ENCODE data around the gene ZNF526. TPM values are rescaled to one million over a fixed set of nuclear protein-coding genes. Genes with fewer than 3 reads are reported as not detected.

The ZNF526 gene
- total and polyA plus RNA-seq, 2 donors from 2014 or later, result 2.6 to 11.6 TPM

- DNase-seq (peak in 1 of 5 donors; percentile 20), FAIRE-seq (no peak)
- Histone ChIP-seq H3K4me1 (ENCODE audit: control insufficient read depth in 2 of 3, insufficient read depth in 2 of 3, low read depth in 1 of 3, low read length in 3 of 3) (peaks cover 0 to 4% (median 0%) of the 10 kb centered on the region in 3 donors), H3K4me3 (ENCODE audit: low read length in 3 of 3) (no peak overlapping the region), H3K9ac (ENCODE audit: low read length in 3 of 3) (no peak overlapping the region), H3K27me3 (ENCODE audit: control insufficient read depth, insufficient read depth, low read length) (no peaks in the 10 kb centered on the region), H3K36me3 (ENCODE audit: control insufficient read depth in 2 of 3, insufficient read depth in 3 of 3, low read length in 3 of 3) (peaks cover 0 to 58% (median 36%) of the 10 kb centered on the region in 3 donors), H3K27ac (ENCODE audit: low read depth in 2 of 2, low read length in 2 of 2) (no peak overlapping the region), H3K9me3 (ENCODE audit: control insufficient read depth in 2 of 3, insufficient read depth in 1 of 3, low read length in 3 of 3) (no peaks in the 10 kb centered on the region)
- TF ChIP-seq CTCF (IDR thresholded peaks at IDR 0.05; ENCODE audit: borderline replicate concordance, extremely low read depth, insufficient read depth), result no peak
- intact Hi-C loops (cut with DNase I), result no loop called here
These were observed 17.7 kb upstream of the ZNF526 start for GRCh38 chr19:42202290-42202880.

- H3K9me3 ChIP-seq (ENCODE audit: control insufficient read depth in 2 of 3, insufficient read depth in 1 of 3, low read length in 3 of 3), result no peaks in the 10 kb centered on the region
- peaks cover 0 to 68% (median 40%) of the 10 kb centered on the region in 3 donors for H3K36me3 ChIP-seq (ENCODE audit: control insufficient read depth in 2 of 3, insufficient read depth in 3 of 3, low read length in 3 of 3)
- H3K4me3 ChIP-seq (ENCODE audit: low read length in 3 of 3), result no peak overlapping the region
- DNase-seq, result peak in 2 of 5 donors; percentile 15 to 26
- no peaks in the 10 kb centered on the region for H3K27me3 ChIP-seq (ENCODE audit: control insufficient read depth, insufficient read depth, low read length)
- intact Hi-C loops (cut with DNase I), result no loop called here
- H3K9ac ChIP-seq (ENCODE audit: low read length in 3 of 3), result no peak overlapping the region
- no peak for TF ChIP-seq CTCF (IDR thresholded peaks at IDR 0.05; ENCODE audit: borderline replicate concordance, extremely low read depth, insufficient read depth)
- FAIRE-seq, result no peak
- H3K4me1 ChIP-seq (ENCODE audit: control insufficient read depth in 2 of 3, insufficient read depth in 2 of 3, low read depth in 1 of 3, low read length in 3 of 3), result peaks cover 0 to 4% (median 0%) of the 10 kb centered on the region in 3 donors
- no peak overlapping the region for H3K27ac ChIP-seq (ENCODE audit: low read depth in 2 of 2, low read length in 2 of 2)
These were observed 16.4 kb upstream of the ZNF526 start for GRCh38 chr19:42203700-42204099.

GRCh38 chr19:42204664-42205063 is 15.4 kb upstream of the ZNF526 start:
- H3K9ac ChIP-seq (ENCODE audit: low read length in 3 of 3), result no peak overlapping the region
- no peaks in the 10 kb centered on the region for H3K9me3 ChIP-seq (ENCODE audit: control insufficient read depth in 2 of 3, insufficient read depth in 1 of 3, low read length in 3 of 3)
- intact Hi-C loops (cut with DNase I), result no loop called here
- H3K4me3 ChIP-seq (ENCODE audit: low read length in 3 of 3), result no peak overlapping the region
- no peak overlapping the region for H3K27ac ChIP-seq (ENCODE audit: low read depth in 2 of 2, low read length in 2 of 2)
- H3K27me3 ChIP-seq (ENCODE audit: control insufficient read depth, insufficient read depth, low read length), result no peaks in the 10 kb centered on the region
- FAIRE-seq (no peak), DNase-seq (peak in 1 of 5 donors; percentile 10)
- H3K36me3 ChIP-seq (ENCODE audit: control insufficient read depth in 2 of 3, insufficient read depth in 3 of 3, low read length in 3 of 3), result peaks cover 2 to 70% (median 41%) of the 10 kb centered on the region in 3 donors
- TF ChIP-seq CTCF (IDR thresholded peaks at IDR 0.05; ENCODE audit: borderline replicate concordance, extremely low read depth, insufficient read depth), result no peak
- peaks cover 0 to 4% (median 0%) of the 10 kb centered on the region in 3 donors for H3K4me1 ChIP-seq (ENCODE audit: control insufficient read depth in 2 of 3, insufficient read depth in 2 of 3, low read depth in 1 of 3, low read length in 3 of 3)
